Measurements from ENCODE around the gene MYO9B. TPM values are rescaled to one million over a fixed set of nuclear protein-coding genes. Genes with fewer than 3 reads are reported as not detected.
"Not testable (repeated sequence)": the region's sequence is repeated elsewhere in the genome, so short reads cannot be mapped to it uniquely, and the experiment has no call there.

Gene MYO9B
- total RNA-seq, 1 donor from 2014 or later, result 33.2 TPM

GRCh38 chr19:17184371-17184841 is 108.8 kb downstream of the MYO9B start:
- intact Hi-C loops (cut with DNase I), result no loop called here
- DNase-seq (ENCODE audit: missing footprints), result no peak
- ATAC-seq, result peak; percentile 26

GRCh38 chr19:17185590-17185989 is 110.0 kb downstream of the MYO9B start:
- ATAC-seq, result no peak
- intact Hi-C loops (cut with DNase I), result no loop called here
- no peak for DNase-seq (ENCODE audit: missing footprints)

- ATAC-seq; DNase-seq (ENCODE audit: missing footprints); intact Hi-C loops (cut with DNase I): not testable (repeated sequence)
These were observed 116.2 kb downstream of the MYO9B start for GRCh38 chr19:17191736-17192135.

GRCh38 chr19:17192751-17193150 is 117.2 kb downstream of the MYO9B start:
- intact Hi-C loops (cut with DNase I), result no loop called here
- DNase-seq (ENCODE audit: missing footprints) (no peak), ATAC-seq (no peak)

- intact Hi-C loops (cut with DNase I), result no loop called here
- no peak for DNase-seq (ENCODE audit: missing footprints)
These were observed 119.0 kb downstream of the MYO9B start for GRCh38 chr19:17194608-17195007.

GRCh38 chr19:17195106-17195505 is 119.5 kb downstream of the MYO9B start:
- ATAC-seq (no peak), DNase-seq (ENCODE audit: missing footprints) (no peak)
- intact Hi-C loops (cut with DNase I), result no loop called here

More at GRCh38 chr19:17194608-17195007, 119.0 kb downstream of the MYO9B start:
- ATAC-seq, result no peak

GRCh38 chr19:17196610-17197009 is 121.0 kb downstream of the MYO9B start:
- ATAC-seq (no peak), DNase-seq (ENCODE audit: missing footprints) (no peak)
- intact Hi-C loops (cut with DNase I), result no loop called here

GRCh38 chr19:17197666-17198065 is 122.1 kb downstream of the MYO9B start:
- intact Hi-C loops (cut with DNase I), result no loop called here
- no peak for DNase-seq (ENCODE audit: missing footprints)
- no peak for ATAC-seq

GRCh38 chr19:17200408-17201079 is 125.0 kb downstream of the MYO9B start:
- intact Hi-C loops (cut with DNase I), result no loop called here
- DNase-seq (ENCODE audit: missing footprints), result no peak
- no peak for ATAC-seq

- peak; percentile 56 for DNase-seq (ENCODE audit: missing footprints)
- no peak for ATAC-seq
- intact Hi-C loops (cut with DNase I), result no loop called here
These were observed 126.7 kb downstream of the MYO9B start for GRCh38 chr19:17202249-17202648.

- no peak for DNase-seq (ENCODE audit: missing footprints)
- intact Hi-C loops (cut with DNase I), result no loop called here
- ATAC-seq, result no peak
These were observed 127.1 kb downstream of the MYO9B start for GRCh38 chr19:17202713-17203112.

GRCh38 chr19:17205237-17206140 is 129.9 kb downstream of the MYO9B start:
- DNase-seq (ENCODE audit: missing footprints) (peak; percentile 70), ATAC-seq (peak; percentile 42)
- intact Hi-C loops (cut with DNase I), result loop anchor here (2.0 kb wide), 1 partner anchor 77 kb away; no protein-coding TSS in a partner anchor

- intact Hi-C loops (cut with DNase I), result no loop called here
- DNase-seq (ENCODE audit: missing footprints) (no peak), ATAC-seq (no peak)
These were observed 131.4 kb downstream of the MYO9B start for GRCh38 chr19:17206736-17207581.

GRCh38 chr19:17209126-17210036 is 133.8 kb downstream of the MYO9B start:
- intact Hi-C loops (cut with DNase I), result no loop called here
- ATAC-seq, result no peak

GRCh38 chr19:17210296-17210695 is 134.7 kb downstream of the MYO9B start:
- no peak for ATAC-seq
- intact Hi-C loops (cut with DNase I), result no loop called here
- no peak for DNase-seq (ENCODE audit: missing footprints)

More at GRCh38 chr19:17209126-17210036, 133.8 kb downstream of the MYO9B start:
- DNase-seq (ENCODE audit: missing footprints), result no peak

- no peak for DNase-seq (ENCODE audit: missing footprints)
- intact Hi-C loops (cut with DNase I), result no loop called here
These were observed 136.2 kb downstream of the MYO9B start for GRCh38 chr19:17211547-17212446.

GRCh38 chr19:17213334-17213733 is 137.8 kb downstream of the MYO9B start:
- intact Hi-C loops (cut with DNase I), result no loop called here
- ATAC-seq, result no peak
- no peak for DNase-seq (ENCODE audit: missing footprints)

More at GRCh38 chr19:17211547-17212446, 136.2 kb downstream of the MYO9B start:
- ATAC-seq, result no peak

Data from Right ventricle myocardium inferior (tissue), 1 donor.